HFF-Myc (cell line): ENCODE data around the gene KCNK16.

Experiments used
- DNase-seq: peaks from one replicate; pipeline ENCODE4 v3.0.0-alpha.2; 2011; ENCODE audit warnings: low read depth; ENCODE audit errors: extremely low read depth
- H3K4me3 ChIP-seq: replicated peaks from 2 replicates; pipeline ENCODE4 v1.5.1; 2011; ENCODE audit warnings: low read depth, mild to moderate bottlenecking, control low read depth, low read length
- CTCF ChIP-seq: IDR thresholded peaks from 2 replicates; pipeline ENCODE4 v1.5.1; 2012; ENCODE audit warnings: mild to moderate bottlenecking, low read depth, low read length, control low read depth; ENCODE audit errors: missing control alignments

The KCNK16 gene

GRCh38 chr6:39274471-39274870 lies 48.0 kb downstream of the KCNK16 start:
- no peak for DNase-seq
- TF ChIP-seq CTCF, result no peak
- H3K4me3 ChIP-seq, result no peak overlapping the region

DNA sequence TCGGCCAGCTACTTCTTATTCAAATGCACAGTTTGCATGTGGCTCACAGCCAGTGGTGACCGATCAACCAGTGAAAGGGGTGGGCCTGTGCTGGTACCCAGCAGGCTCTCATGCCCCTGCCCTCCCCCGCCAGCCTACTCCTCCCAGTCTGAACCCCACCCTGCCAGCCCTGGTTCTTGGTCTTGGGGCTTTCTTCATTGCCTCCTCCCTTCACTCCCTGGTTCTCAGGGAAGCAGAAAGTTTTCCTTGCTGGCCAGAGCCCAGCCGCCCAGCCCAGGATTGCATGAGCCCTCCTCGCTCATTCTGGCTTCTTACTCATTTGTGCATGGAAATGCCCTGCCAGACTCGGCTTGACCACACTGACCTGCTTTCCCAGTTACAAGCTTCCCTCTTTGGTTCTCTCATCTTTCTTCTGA lies 49.1 kb downstream of the KCNK16 start:
- TF ChIP-seq CTCF, result no peak
- no peak overlapping the region for H3K4me3 ChIP-seq
- no peak for DNase-seq

GRCh38 chr6:39269961-39270360 lies 52.5 kb downstream of the KCNK16 start:
- DNase-seq, result no peak
- H3K4me3 ChIP-seq, result no peak overlapping the region
- no peak for TF ChIP-seq CTCF

GRCh38 chr6:39268721-39269120 lies 53.8 kb downstream of the KCNK16 start:
- no peak overlapping the region for H3K4me3 ChIP-seq
- no peak for DNase-seq
- TF ChIP-seq CTCF, result no peak

DNA sequence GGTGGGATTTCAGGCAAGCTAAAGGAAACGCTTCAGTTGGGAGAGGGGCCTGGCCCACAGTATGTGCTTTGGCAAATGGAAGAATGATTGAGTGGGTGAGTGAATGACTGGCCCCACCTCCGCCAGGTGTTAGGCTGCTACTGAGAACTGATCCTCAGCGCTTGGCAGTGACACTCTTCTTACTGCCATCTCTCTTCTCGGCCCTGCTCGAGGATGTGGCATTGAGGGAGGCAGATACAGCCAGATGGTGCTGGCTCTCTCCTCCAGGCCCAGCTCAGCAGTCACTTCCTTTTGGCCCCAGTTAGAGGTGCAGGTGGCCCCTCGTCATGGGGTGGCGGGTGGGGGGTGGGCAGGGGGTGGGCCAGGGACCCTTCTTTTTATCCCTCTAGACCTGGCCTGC lies 54.3 kb downstream of the KCNK16 start:
- TF ChIP-seq CTCF, result no peak
- DNase-seq, result no peak
- no peak overlapping the region for H3K4me3 ChIP-seq

DNA sequence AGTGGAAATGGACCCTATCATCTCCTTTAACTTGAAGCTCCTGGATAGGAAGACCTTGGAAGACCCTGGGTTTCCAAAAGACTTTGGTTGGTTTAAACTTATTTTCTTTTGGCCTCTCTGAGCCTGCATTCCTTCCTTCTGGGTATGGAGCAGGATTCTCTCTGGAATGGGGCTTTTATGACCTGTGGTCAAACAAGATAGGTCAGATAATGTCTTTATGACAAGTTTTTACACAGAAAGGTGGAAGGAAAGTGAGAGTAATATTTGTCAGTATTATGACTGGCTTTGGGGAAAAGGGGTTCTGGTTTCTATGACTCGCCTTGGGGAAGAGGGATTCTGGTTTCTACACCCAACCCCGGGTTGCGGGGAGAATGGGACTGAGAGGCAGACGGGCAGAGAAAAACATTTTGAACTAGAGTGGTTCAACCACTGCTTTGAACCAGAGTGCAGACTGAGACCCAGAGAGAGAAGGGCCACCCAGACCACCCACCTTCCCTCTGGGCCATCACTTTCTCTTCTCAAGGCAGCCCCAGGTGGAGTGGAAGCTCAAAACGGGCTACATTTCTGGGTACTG lies 55.6 kb downstream of the KCNK16 start:
- no peak for TF ChIP-seq CTCF
- no peak overlapping the region for H3K4me3 ChIP-seq
- DNase-seq, result no peak

GRCh38 chr6:39266375-39266774 lies 56.1 kb downstream of the KCNK16 start:
- TF ChIP-seq CTCF, result no peak
- no peak for DNase-seq
- H3K4me3 ChIP-seq, result no peak overlapping the region
